K562 (cell line): ENCODE measurements around the gene TBL2. TPM values are rescaled to one million over a fixed set of nuclear protein-coding genes. Genes with fewer than 3 reads are reported as not detected.

Source experiments
- ATAC-seq: fragments of 200-7000 bp; cut with Tn5 transposase; 3 replicates; pipeline ENCODE4 v1.9.1; 2020; ENCODE audit warnings: moderate library complexity
- BruUV-seq: library from RNA; stranded (reverse); fragments of 400-500 nt; replicated peaks from 2 replicates; lab custom pipeline; 2021; lab: Mats Ljungman, UMichigan
- CTCF ChIA-PET: fragments of 300-600 bp; formaldehyde crosslinking; extraction: SDS; loops from one replicate; lab custom pipeline; 2021; ENCODE audit warnings: low intra/inter-chr PET ratio; lab: Yijun Ruan, JAX
- POLR2A ChIA-PET: fragments of 300-600, 350-650 bp; sonication (Branson Sonifier 250); formaldehyde crosslinking; extraction: SDS; loops from one replicate; lab custom pipeline; 2021; ENCODE audit warnings: antibody characterized with exemption, inconsistent platforms; lab: Yijun Ruan, JAX
- DNase-seq, 4 experiments: peaks; one replicate each; pipeline versions ENCODE4 v3.0.0 to v3.0.0-alpha.2; 2011 to 2018; ENCODE audit warnings: low spot score in 3 of 4, mixed read lengths in 3 of 4; ENCODE audit errors: extremely low read depth in 1 of 4
- FAIRE-seq: peaks from 2 replicates; lab custom pipeline; 2011; peaks lifted over from hg19 to GRCh38; lab: Jason Lieb, UNC
- H2AFZ ChIP-seq: 2 replicates; pipeline ENCODE4 v1.6.0; 2011; ENCODE audit warnings: low read depth, low read length, control low read depth, inconsistent platforms
- H3K27ac ChIP-seq: fragments of 200-600 bp; 3 replicates; pipeline ENCODE4 v1.8.0; 2011; ENCODE audit warnings: low read depth, mild to moderate bottlenecking, control low read depth, inconsistent platforms, low read length, moderate library complexity, mixed read lengths; ENCODE audit errors: extremely low read depth
- H3K27me3 ChIP-seq, 2 experiments: fragments of 300-600 bp in 1 of 2; 2 replicates in 1 of 2; 3 replicates in 1 of 2; pipeline versions ENCODE4 v1.6.0 to v1.8.0; 2011; ENCODE audit warnings: inconsistent platforms in 2 of 2, low read length in 2 of 2, mild to moderate bottlenecking in 1 of 2, mixed read lengths in 1 of 2, moderate library complexity in 1 of 2; ENCODE audit not compliant: control insufficient read depth in 2 of 2, insufficient read depth in 2 of 2
- H3K36me3 ChIP-seq: fragments of 300-600 bp; 3 replicates; pipeline ENCODE4 v1.8.0; 2011; ENCODE audit warnings: mild to moderate bottlenecking, low read length, inconsistent platforms; ENCODE audit not compliant: control insufficient read depth, insufficient read depth
- H3K4me1 ChIP-seq, 2 experiments: fragments of 200-600 bp in 1 of 2; replicated peaks in 1 of 2; 2 replicates in 1 of 2; 3 replicates in 1 of 2; pipeline versions ENCODE4 v1.5.1 to v1.8.0; 2011; ENCODE audit warnings: inconsistent platforms in 2 of 2, low read length in 2 of 2, mild to moderate bottlenecking in 1 of 2, mixed read lengths in 1 of 2, moderate library complexity in 1 of 2; ENCODE audit not compliant: control insufficient read depth in 2 of 2, insufficient read depth in 2 of 2
- H3K4me2 ChIP-seq: 2 replicates; pipeline ENCODE4 v1.6.1; 2011; ENCODE audit warnings: low read length, control low read depth, inconsistent platforms, mixed read lengths; ENCODE audit not compliant: insufficient read depth
- H3K4me3 ChIP-seq: fragments of 200-600 bp; sonication (generic), shearing (Covaris generic); 2 replicates; pipeline ENCODE4 v1.5.1; 2016; ENCODE audit warnings: control low read depth, inconsistent platforms
- H3K79me2 ChIP-seq: fragments of 200-600 bp; 3 replicates; pipeline ENCODE4 v1.8.0; 2011; ENCODE audit warnings: low read length, inconsistent platforms; ENCODE audit not compliant: control insufficient read depth, insufficient read depth
- H3K9ac ChIP-seq, 2 experiments: 2 replicates each; pipeline versions ENCODE4 v1.6.0 to v1.6.1; 2011; ENCODE audit warnings: low read depth in 2 of 2, low read length in 2 of 2, control low read depth in 1 of 2, inconsistent platforms in 1 of 2, mild to moderate bottlenecking in 1 of 2, mixed read lengths in 1 of 2; ENCODE audit not compliant: insufficient read depth in 1 of 2
- H3K9me1 ChIP-seq: one replicate; pipeline ENCODE4 v1.6.0; 2011; ENCODE audit warnings: inconsistent platforms, mild to moderate bottlenecking, low read length, moderate library complexity; ENCODE audit not compliant: control insufficient read depth, insufficient read depth
- H3K9me3 ChIP-seq: replicated peaks from 2 replicates; pipeline ENCODE4 v1.5.1; 2011; ENCODE audit warnings: low read depth, low read length, inconsistent platforms; ENCODE audit not compliant: control insufficient read depth, insufficient read depth
- H4K20me1 ChIP-seq: replicated peaks from 2 replicates; pipeline ENCODE4 v1.6.1; 2011; ENCODE audit warnings: low read length, inconsistent platforms, mixed read lengths; ENCODE audit not compliant: control insufficient read depth, insufficient read depth
- FOXJ3 ChIP-seq: sonication (generic); formaldehyde crosslinking; IDR thresholded peaks from 2 replicates; pipeline ENCODE4 v1.4.0; 2020; ENCODE audit warnings: mild to moderate bottlenecking, missing genetic modification reagents
- FOXK1 ChIP-seq: sonication (generic); formaldehyde crosslinking; IDR thresholded peaks from 2 replicates; pipeline ENCODE4 v1.8.0; 2022; ENCODE audit warnings: missing genetic modification reagents, mild to moderate bottlenecking, borderline replicate concordance
- MBD2 ChIP-seq: sonication (generic); IDR thresholded peaks from 2 replicates; pipeline ENCODE4 v1.6.1; 2016; ENCODE audit warnings: low read depth, borderline replicate concordance
- POLR2G ChIP-seq: fragments of 200-400 bp; formaldehyde crosslinking; IDR thresholded peaks from 2 replicates; pipeline ENCODE4 v1.6.1; 2017; ENCODE audit warnings: low read depth, mild to moderate bottlenecking, antibody characterized with exemption, low read length, moderate library complexity
- THRAP3 ChIP-seq: fragments of 450-650 bp; IDR thresholded peaks from 2 replicates; pipeline ENCODE4 v1.6.1; 2016; ENCODE audit warnings: mild to moderate bottlenecking, inconsistent platforms, borderline replicate concordance
- WGBS: fragments of 100-300 bp; shearing (Covaris generic); methylation state at CpG from one replicate; pipeline ENCODE4 v1.1.6; 2016; ENCODE audit warnings: low coverage, mixed read lengths; ENCODE audit not compliant: insufficient coverage; ENCODE audit errors: missing lambda C conversion rate; 5-methylcytosine and 5-hydroxymethylcytosine counted together
- in situ Hi-C: fragments of 300-500 bp; cut with MboI; formaldehyde crosslinking; loops from 4 replicates; pipeline ENCODE4 v1.15.0; 2018; ENCODE audit warnings: inconsistent platforms, mixed read lengths
- intact Hi-C: fragments of 100-400 bp; cut with micrococcal nuclease; formaldehyde crosslinking; loops from 2 replicates; pipeline ENCODE4 v1.14.2; 2022
- polyA plus RNA-seq, 8 experiments: library from polyadenylated mRNA; depleted of rRNA in 4 of 8; stranded (reverse) in 5 of 8; unstranded in 3 of 8; fragments of >200 nt; fragmentation: Nextera tagmentation in 2 of 8; fragmentation: Illumina TruSeq in 1 of 8; extraction: Ambion mirVana in 2 of 8; extraction: Trizol in 1 of 8; gene quantifications; 2 replicates each; pipeline versions ENCODE4 v1.2.1 to v1.2.3, GENCODE V29; 2011 to 2014; ENCODE audit warnings: inconsistent platforms in 1 of 8, missing spikeins in 1 of 8
- total RNA-seq, 7 experiments: library from RNA; depleted of rRNA in 6 of 7; stranded (reverse); fragments of >200 nt in 6 of 7; fragmentation: Illumina TruSeq in 2 of 7; extraction: Trizol in 2 of 7; gene quantifications; 2 replicates each; pipeline versions ENCODE4 v1.2.1 to v1.2.3, GENCODE V29; 2011 to 2021; ENCODE audit warnings: low replicate concordance in 1 of 7

The TBL2 gene
- total and polyA plus RNA-seq, 9 of the 15 experiments (the other 6 are each of a cell fraction or from before 2014, with no cell fraction given): 2.5 to 123 (median 49.2) TPM

- Histone ChIP-seq H3K36me3 (no peaks in the 10 kb centered on the region), H3K27me3 (no peaks in the 10 kb centered on the region), H4K20me1 (no peaks in the 10 kb centered on the region), H3K4me2 (no peak overlapping the region), H3K27ac (no peak overlapping the region), H3K9me1 (no peaks in the 10 kb centered on the region), H3K9me3 (no peaks in the 10 kb centered on the region), H3K4me1 (peaks cover 0 to 52% of the 10 kb centered on the region in 2 experiments; a peak in 3 of 5 replicates), H3K79me2 (no peaks in the 10 kb centered on the region), H3K9ac (no peak overlapping the region), H3K4me3 (no peak overlapping the region), H2AFZ (no peak overlapping the region)
- 30% methylated on average over 7 of the region's 7 CpGs for WGBS
- TF ChIP-seq FOXK1 (CRISPR knock-in tag) (no peak), FOXJ3 (no peak), MBD2 (no peak), THRAP3 (no peak), POLR2G (peak; percentile 63)
- in situ Hi-C loops: no loop called here
- ATAC-seq: no peak
- ChIA-PET CTCF (no interaction called here), POLR2A (interaction anchor here (1.3 kb wide), 1 partner anchor 11 kb away, joined by 6 read pairs; no protein-coding TSS in a partner anchor)
- BruUV-seq: no TSS peak
- no peak for FAIRE-seq
- no peak for DNase-seq
- intact Hi-C loops: no loop called here
Observed at GRCh38 chr7:73599916-73600315, 21.5 kb upstream of the TBL2 start.
